NT2/D1 (cell line): Measurements from ENCODE around the gene MEN1.

Experiments used
- SUZ12 ChIP-seq: IDR thresholded peaks from 2 replicates; pipeline ENCODE4 v1.6.1; 2011; ENCODE audit not compliant: insufficient read length, insufficient read depth; ENCODE audit errors: extremely low read depth
- YY1 ChIP-seq: IDR thresholded peaks from 2 replicates; pipeline ENCODE4 v1.6.1; 2011; ENCODE audit not compliant: insufficient read length, insufficient read depth
- ZNF274 ChIP-seq: IDR thresholded peaks from 2 replicates; pipeline ENCODE4 v1.6.1; 2011; ENCODE audit warnings: mild to moderate bottlenecking, low read depth, low read length

GRCh38 chr11:64826578-64827450 lies 16.5 kb upstream of the MEN1 start:
- TF ChIP-seq ZNF274 (no peak), SUZ12 (no peak), YY1 (no peak)
